ENCODE data around the gene DCST1.

DCST1 gene

DNA sequence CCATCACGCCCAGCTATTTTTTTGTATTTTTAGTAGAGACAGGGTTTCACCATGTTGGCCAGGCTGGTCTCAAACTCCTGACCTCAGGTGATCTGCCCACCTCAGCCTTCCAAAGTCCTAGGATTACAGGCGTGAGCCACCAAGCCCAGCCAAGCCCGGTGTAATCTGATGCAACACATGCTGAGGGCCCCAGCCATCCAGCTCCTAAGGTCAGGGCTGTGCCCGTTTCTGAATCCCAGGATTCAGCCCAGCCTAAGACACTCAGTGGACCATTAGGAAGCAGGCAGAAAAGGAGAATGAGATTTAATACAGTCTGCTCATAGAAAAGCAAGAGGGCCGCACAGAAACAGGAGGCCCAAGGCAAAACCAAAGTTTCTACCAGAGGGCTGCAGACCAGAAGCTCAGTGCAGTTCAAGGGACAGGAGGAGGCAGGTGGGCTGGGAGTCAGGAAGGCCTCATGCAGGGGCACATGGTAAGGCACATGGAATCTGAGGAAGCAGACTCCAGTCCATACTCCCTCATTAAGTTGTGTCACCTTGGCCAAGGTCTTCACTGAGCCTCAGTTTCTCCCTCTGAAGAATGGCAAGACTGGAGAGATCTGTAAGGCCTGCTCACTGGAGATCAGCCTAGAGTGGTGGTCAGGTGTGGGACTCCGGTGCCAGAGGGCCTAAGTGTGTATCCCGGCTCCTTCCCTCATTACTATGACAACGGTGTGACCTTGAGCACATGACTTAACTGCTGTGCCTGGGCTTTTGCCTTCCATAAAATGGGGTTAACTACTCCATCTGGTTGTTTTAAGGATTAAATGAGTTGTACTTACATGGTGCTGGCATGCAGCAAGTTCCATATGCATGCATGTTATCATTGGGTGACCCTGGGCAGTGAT, 15.1 kb downstream of the DCST1 start:
- TF ChIP-seq, protein P1, sequence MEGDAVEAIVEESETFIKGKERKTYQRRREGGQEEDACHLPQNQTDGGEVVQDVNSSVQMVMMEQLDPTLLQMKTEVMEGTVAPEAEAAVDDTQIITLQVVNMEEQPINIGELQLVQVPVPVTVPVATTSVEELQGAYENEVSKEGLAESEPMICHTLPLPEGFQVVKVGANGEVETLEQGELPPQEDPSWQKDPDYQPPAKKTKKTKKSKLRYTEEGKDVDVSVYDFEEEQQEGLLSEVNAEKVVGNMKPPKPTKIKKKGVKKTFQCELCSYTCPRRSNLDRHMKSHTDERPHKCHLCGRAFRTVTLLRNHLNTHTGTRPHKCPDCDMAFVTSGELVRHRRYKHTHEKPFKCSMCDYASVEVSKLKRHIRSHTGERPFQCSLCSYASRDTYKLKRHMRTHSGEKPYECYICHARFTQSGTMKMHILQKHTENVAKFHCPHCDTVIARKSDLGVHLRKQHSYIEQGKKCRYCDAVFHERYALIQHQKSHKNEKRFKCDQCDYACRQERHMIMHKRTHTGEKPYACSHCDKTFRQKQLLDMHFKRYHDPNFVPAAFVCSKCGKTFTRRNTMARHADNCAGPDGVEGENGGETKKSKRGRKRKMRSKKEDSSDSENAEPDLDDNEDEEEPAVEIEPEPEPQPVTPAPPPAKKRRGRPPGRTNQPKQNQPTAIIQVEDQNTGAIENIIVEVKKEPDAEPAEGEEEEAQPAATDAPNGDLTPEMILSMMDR (conservative IDR thresholded peaks at IDR 0.05), result no peak
- no peak for TF ChIP-seq ZFX (IDR thresholded peaks at IDR 0.05)
- peak overlapping the region; percentile 94 for H3K27ac ChIP-seq

GRCh38 chr1:155049651-155050559, 16.3 kb downstream of the DCST1 start:
- H3K27ac ChIP-seq, result peak overlapping the region; percentile 94
- TF ChIP-seq, protein P1 (conservative IDR thresholded peaks at IDR 0.05), result no peak
- TF ChIP-seq ZFX (IDR thresholded peaks at IDR 0.05), result peak; percentile 36; the same call in 1 of the 2 replicates

GRCh38 chr1:155050560-155051341, 17.1 kb downstream of the DCST1 start, which contains the start of gene ADAM15:
TSS of gene ADAM15 (plus strand) at chr1:155051316. CDS start at chr1:155051387, 71 bp downstream.
- H3K27ac ChIP-seq, result peak within 1 kb of the TSS; percentile 94

DNA sequence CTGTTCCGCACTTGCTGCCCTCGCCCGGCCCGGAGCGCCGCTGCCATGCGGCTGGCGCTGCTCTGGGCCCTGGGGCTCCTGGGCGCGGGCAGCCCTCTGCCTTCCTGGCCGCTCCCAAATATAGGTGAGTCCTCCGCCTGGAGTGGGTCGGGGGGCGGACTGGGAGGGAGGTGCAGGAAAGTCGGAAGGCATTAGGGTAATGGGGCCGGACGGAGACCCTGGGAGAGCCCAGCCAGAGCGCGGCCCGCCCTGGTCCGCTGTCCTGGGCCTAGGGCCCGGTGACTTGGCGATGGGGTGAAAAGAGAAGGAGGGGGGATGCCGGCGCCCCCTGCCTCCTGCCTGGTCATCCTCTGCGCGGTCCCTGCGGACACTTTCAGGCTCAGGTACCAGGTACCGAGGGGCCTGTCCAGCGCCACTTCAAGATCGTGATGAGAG, 17.7 kb downstream of the DCST1 start:
- peak; percentile 85; the same call in 1 of the 2 replicates for TF ChIP-seq ZFX (IDR thresholded peaks at IDR 0.05)
- TF ChIP-seq, protein P1 (conservative IDR thresholded peaks at IDR 0.05), result no peak

More at GRCh38 chr1:155050560-155051341, 17.1 kb downstream of the DCST1 start, which contains the start of gene ADAM15:
- TF ChIP-seq, protein P1 (conservative IDR thresholded peaks at IDR 0.05), result peak; percentile 98
- no peak for TF ChIP-seq ZFX (IDR thresholded peaks at IDR 0.05)

GRCh38 chr1:155051777-155052398, 18.3 kb downstream of the DCST1 start:
- peak overlapping the region; percentile 94 for H3K27ac ChIP-seq
- 0 out of 2 replicates have a peak, but pooled peaks have one; percentile 51 for TF ChIP-seq ZFX (IDR thresholded peaks at IDR 0.05)
- TF ChIP-seq, protein P1 (conservative IDR thresholded peaks at IDR 0.05), result no peak

More for the DNA sequence above, 17.7 kb downstream of the DCST1 start:
- peak overlapping the region; percentile 94 for H3K27ac ChIP-seq

Measured in C4-2B (cell line).